ENCODE measurements around the gene XKR8. TPM values are rescaled to one million over a fixed set of nuclear protein-coding genes. Genes with fewer than 3 reads are reported as not detected.

The XKR8 gene
- total and polyA plus RNA-seq, 2 of the 4 experiments (the other 2 are of a cell fraction), result 1.1 to 10.7 TPM

GRCh38 chr1:27981145-27981544 is 21.4 kb downstream of the XKR8 start:
- ATAC-seq (ENCODE audit: low read depth), result no peak
- Histone ChIP-seq H2AFZ (replicated peaks; ENCODE audit: low read length, poor library complexity) (no peak overlapping the region), H3K36me3 (ENCODE audit: control insufficient read depth, insufficient read depth, low read length) (0 out of 2 replicates have a peak, but pooled peaks cover 4% of the 10 kb centered on the region), H3K27me3 (ENCODE audit: control insufficient read depth, insufficient read depth, low read length) (no peaks in the 10 kb centered on the region), H3K4me1 (ENCODE audit: control insufficient read depth, insufficient read depth, low read length) (peaks cover 2% of the 10 kb centered on the region), H3K9me3 (ENCODE audit: control insufficient read depth, insufficient read depth, low read length) (no peaks in the 10 kb centered on the region), H3K27ac (ENCODE audit: insufficient read depth, low read length) (no peak overlapping the region), H3K18ac (ENCODE audit: low read depth, low read length) (no peak overlapping the region), H2BK15ac (ENCODE audit: low read depth, low read length) (no peak overlapping the region), H2BK5ac (ENCODE audit: low read depth, low read length, poor library complexity, severe bottlenecking) (no peak overlapping the region), H3K4me2 (ENCODE audit: low read depth, low read length) (no peak overlapping the region), H4K20me1 (ENCODE audit: insufficient read depth, low read length) (no peaks in the 10 kb centered on the region), H3K14ac (replicated peaks; ENCODE audit: low read depth, low read length) (no peak overlapping the region), H3K23ac (ENCODE audit: low read depth, low read length) (no peak overlapping the region), H3K9ac (ENCODE audit: low read depth, low read length) (no peak overlapping the region), H3K79me1 (ENCODE audit: low read depth in 1 of 2, low read length in 2 of 2) (no peaks in the 10 kb centered on the region), H2AK9ac (replicated peaks; ENCODE audit: low read depth, low read length, poor library complexity) (no peak overlapping the region), H2AK5ac (ENCODE audit: low read depth, low read length) (no peak overlapping the region), H3K4ac (ENCODE audit: low read depth, low read length) (no peak overlapping the region), H2BK20ac (ENCODE audit: low read depth, low read length) (no peak overlapping the region), H4K8ac (ENCODE audit: low read depth in 2 of 2, low read length in 2 of 2) (no peak overlapping the region), H2BK120ac (ENCODE audit: low read depth, low read length) (no peak overlapping the region), H3K4me3 (ENCODE audit: insufficient read depth, low read depth, low read length) (no peak overlapping the region), H3K56ac (ENCODE audit: extremely low read depth, insufficient read depth, low read length) (no peak overlapping the region), H4K91ac (ENCODE audit: insufficient read depth, low read depth, low read length) (no peak overlapping the region), H4K5ac (ENCODE audit: low read depth, low read length) (no peak overlapping the region), H3K9me1 (ENCODE audit: insufficient read depth, low read length) (no peaks in the 10 kb centered on the region)
- dilution Hi-C loops (cut with HindIII; ENCODE audit: low sequenced_read_pairs, unreplicated experiment) (no loop called here), intact Hi-C loops (cut with micrococcal nuclease) (no loop called here), in situ Hi-C loops (cut with MboI; ENCODE audit: low sequenced_read_pairs) (loop anchor here (5.0 kb wide), 1 partner anchor 119 kb away; no protein-coding TSS in a partner anchor)
- TF ChIP-seq BHLHE40 (IDR thresholded peaks at IDR 0.05; ENCODE audit: low read depth, low read length) (no peak), MXI1 (IDR thresholded peaks at IDR 0.05; ENCODE audit: borderline replicate concordance, low read depth, low read length) (no peak), ELK1 (IDR thresholded peaks at IDR 0.05; ENCODE audit: borderline replicate concordance, low read depth, low read length) (no peak)
- ChIA-PET POLR2A (ENCODE audit: unreplicated experiment) (no interaction called here), CTCF (interaction anchor here (1.1 kb wide), 1 partner anchor 124 kb away, joined by 6 read pairs; no protein-coding TSS in a partner anchor)
- WGBS, 2 experiments (ENCODE audit: extremely low coverage in 2 of 2, insufficient read length in 1 of 2), result 100% methylated on average over 1 of the region's 3 CpGs; no CpG with 5 or more reads in 1 of the 2 experiments
- BruUV-seq (replicated peaks), result no TSS peak
- DNase-seq, result no peak

Measured in IMR-90 (cell line).